Breast epithelium (tissue), 4 donors: ENCODE measurements around the gene SH3TC1. TPM values are rescaled to one million over a fixed set of nuclear protein-coding genes. Genes with fewer than 3 reads are reported as not detected.

Experiments used
- DNase-seq, 2 donors: peaks; one replicate each; pipeline ENCODE4 v3.0.0-alpha.2; 2019; ENCODE audit warnings: low spot score in 2 of 2
- H3K27ac ChIP-seq, 2 donors: fragments of 200-600 bp; sonication (generic) in 1 of 2; one replicate each; pipeline ENCODE4 v1.5.1; 2016 to 2019; ENCODE audit warnings: mild to moderate bottlenecking in 1 of 2
- H3K27me3 ChIP-seq, 2 donors: fragments of 200-600 bp; sonication (generic) in 1 of 2; one replicate each; pipeline versions ENCODE4 v1.5.1 to v1.6.0; 2017 to 2019; ENCODE audit warnings: control low read depth in 1 of 2, mild to moderate bottlenecking in 1 of 2
- H3K36me3 ChIP-seq: fragments of 200-600 bp; one replicate; pipeline ENCODE4 v1.5.1; 2019
- H3K4me1 ChIP-seq, 2 donors: fragments of 200-600 bp; sonication (generic); one replicate each; pipeline ENCODE4 v1.5.1; 2016 to 2019; ENCODE audit warnings: control low read depth in 1 of 2
- H3K4me3 ChIP-seq, 3 donors: fragments of 200-600 bp; sonication (generic); 1 replicate in 2 of 3; 2 replicates in 1 of 3; pipeline ENCODE4 v1.5.1; 2016 to 2019; ENCODE audit warnings: mild to moderate bottlenecking in 3 of 3, moderate library complexity in 2 of 3
- H3K9me3 ChIP-seq, 2 donors: fragments of 200-600 bp; sonication (generic) in 1 of 2; one replicate each; pipeline ENCODE4 v1.5.1; 2016 to 2019; ENCODE audit warnings: control low read depth in 1 of 2
- CTCF ChIP-seq, 3 donors: fragments of 450-650 bp; IDR thresholded peaks; one replicate each; pipeline ENCODE4 v1.5.1; 2016 to 2017; ENCODE audit warnings: antibody characterized with exemption in 3 of 3, mild to moderate bottlenecking in 3 of 3, moderate library complexity in 3 of 3
- POLR2A ChIP-seq: fragments of 450-650 bp; IDR thresholded peaks from one replicate; pipeline ENCODE4 v1.6.1; 2016; ENCODE audit warnings: antibody characterized with exemption, mild to moderate bottlenecking, moderate library complexity
- POLR2AphosphoS5 ChIP-seq, 3 donors: sonication (generic); formaldehyde crosslinking; IDR thresholded peaks; one replicate each; pipeline ENCODE4 v1.6.1; 2017; ENCODE audit warnings: antibody characterized with exemption in 3 of 3
- intact Hi-C: fragments of 100-400 bp; cut with DNase I; formaldehyde crosslinking; loops from one replicate; pipeline ENCODE4 v1.15.1; 2023; ENCODE audit warnings: low total_unique reads
- total RNA-seq, 3 donors: library from RNA; depleted of rRNA; stranded (reverse); fragments of >200 nt; gene quantifications; one replicate each; pipeline ENCODE4 v1.1.0, GENCODE V29; 2016

SH3TC1 gene
- total RNA-seq, 3 donors from 2014 or later: 16.4 to 28.8 (median 17.3) TPM

GRCh38 chr4:8252301-8253173 is 53.4 kb downstream of the SH3TC1 start:
- no peaks in the 10 kb centered on the region for H3K27me3 ChIP-seq

GRCh38 chr4:8254076-8254475 is 55.0 kb downstream of the SH3TC1 start:
- no peak for TF ChIP-seq POLR2AphosphoS5 (IDR thresholded peaks at IDR 0.05)
- TF ChIP-seq POLR2A: no peak
- TF ChIP-seq CTCF (IDR thresholded peaks at IDR 0.05): no peak
- H3K9me3 ChIP-seq: no peaks in the 10 kb centered on the region
- H3K27ac ChIP-seq: peak overlapping the region in 1 of 2 donors; percentile 25
- intact Hi-C loops: no loop called here
- H3K4me1 ChIP-seq: no peaks in the 10 kb centered on the region
- H3K4me3 ChIP-seq: no peak overlapping the region
- no peaks in the 10 kb centered on the region for H3K27me3 ChIP-seq
- peak in 1 of 2 donors; percentile 77 for DNase-seq
- H3K36me3 ChIP-seq: no peaks in the 10 kb centered on the region

More at GRCh38 chr4:8252301-8253173, 53.4 kb downstream of the SH3TC1 start:
- TF ChIP-seq CTCF (IDR thresholded peaks at IDR 0.05): no peak
- TF ChIP-seq POLR2AphosphoS5 (IDR thresholded peaks at IDR 0.05): no peak
- TF ChIP-seq POLR2A: no peak
- Histone ChIP-seq H3K36me3 (no peaks in the 10 kb centered on the region), H3K4me1 (no peaks in the 10 kb centered on the region), H3K4me3 (no peak overlapping the region), H3K9me3 (no peaks in the 10 kb centered on the region), H3K27ac (no peak overlapping the region)
- DNase-seq: no peak
- intact Hi-C loops: no loop called here

- no peaks in the 10 kb centered on the region for H3K36me3 ChIP-seq
- H3K9me3 ChIP-seq: no peaks in the 10 kb centered on the region
- H3K27me3 ChIP-seq: no peaks in the 10 kb centered on the region
- H3K27ac ChIP-seq: no peak overlapping the region
- DNase-seq: peak in 1 of 2 donors; percentile 45
- intact Hi-C loops: no loop called here
- no peak for TF ChIP-seq CTCF (IDR thresholded peaks at IDR 0.05)
- TF ChIP-seq POLR2A: no peak
- TF ChIP-seq POLR2AphosphoS5 (IDR thresholded peaks at IDR 0.05): peak in 1 of 3 donors; percentile 25
- peaks cover under 1 to 3% of the 10 kb centered on the region in 2 donors for H3K4me1 ChIP-seq
- H3K4me3 ChIP-seq: no peak overlapping the region
Observed at GRCh38 chr4:8255698-8256441, 56.8 kb downstream of the SH3TC1 start.

GRCh38 chr4:8257854-8258253 is 58.8 kb downstream of the SH3TC1 start:
- Histone ChIP-seq H3K9me3 (no peaks in the 10 kb centered on the region), H3K27me3 (no peaks in the 10 kb centered on the region), H3K27ac (no peak overlapping the region), H3K36me3 (no peaks in the 10 kb centered on the region), H3K4me3 (no peak overlapping the region), H3K4me1 (peaks cover 2 to 3% of the 10 kb centered on the region in 2 donors)
- DNase-seq: no peak
- TF ChIP-seq POLR2AphosphoS5 (IDR thresholded peaks at IDR 0.05) (no peak), CTCF (IDR thresholded peaks at IDR 0.05) (no peak), POLR2A (no peak)
- intact Hi-C loops: no loop called here
